MCF 10A (cell line): Measurements from ENCODE around the gene CBX7. TPM values are rescaled to one million over a fixed set of nuclear protein-coding genes. Genes with fewer than 3 reads are reported as not detected.
"Not testable (repeated sequence)": the region's sequence is repeated elsewhere in the genome, so short reads cannot be mapped to it uniquely, and the experiment has no call there.

Experiments used
- BruUV-seq: library from RNA; stranded (reverse); fragments of 400-500 nt; replicated peaks from 2 replicates; lab custom pipeline; 2021; lab: Mats Ljungman, UMichigan
- CTCF ChIA-PET: fragments of 300-600 bp; sonication (Branson Sonifier 250); formaldehyde crosslinking; extraction: SDS; loops from one replicate; lab custom pipeline; 2021; ENCODE audit warnings: antibody characterized with exemption, inconsistent platforms; lab: Yijun Ruan, JAX
- POLR2A ChIA-PET: fragments of 300-600, 350-650 bp; sonication (Branson Sonifier 250); formaldehyde crosslinking; extraction: SDS; loops from one replicate; lab custom pipeline; 2020; ENCODE audit warnings: antibody characterized with exemption, inconsistent platforms; lab: Yijun Ruan, JAX
- DNase-seq: peaks from one replicate; pipeline ENCODE4 v3.0.0-alpha.2; 2018; ENCODE audit not compliant: unreplicated experiment
- H3K27ac Mint-ChIP-seq: one replicate; pipeline ENCODE4 v1.8.0; 2022; ENCODE audit warnings: mild to moderate bottlenecking, low read depth, mixed read lengths; ENCODE audit not compliant: unreplicated experiment
- H3K27me3 Mint-ChIP-seq: one replicate; pipeline ENCODE4 v1.8.0; 2022; ENCODE audit warnings: mixed read lengths; ENCODE audit not compliant: insufficient read depth, unreplicated experiment
- H3K36me3 Mint-ChIP-seq: one replicate; pipeline ENCODE4 v1.8.0; 2022; ENCODE audit warnings: mild to moderate bottlenecking, moderate library complexity, mixed read lengths; ENCODE audit not compliant: insufficient read depth, unreplicated experiment
- H3K4me1 Mint-ChIP-seq: one replicate; pipeline ENCODE4 v1.8.0; 2022; ENCODE audit warnings: mixed read lengths; ENCODE audit not compliant: insufficient read depth, unreplicated experiment
- H3K4me3 Mint-ChIP-seq: one replicate; pipeline ENCODE4 v1.8.0; 2022; ENCODE audit warnings: mild to moderate bottlenecking, moderate library complexity, mixed read lengths; ENCODE audit not compliant: unreplicated experiment
- H3K9me3 Mint-ChIP-seq: one replicate; pipeline ENCODE4 v1.8.0; 2022; ENCODE audit warnings: mixed read lengths; ENCODE audit not compliant: unreplicated experiment
- CTCF ChIP-seq: fragments of 200-600 bp; IDR thresholded peaks from one replicate; pipeline ENCODE4 v1.8.0; 2022; ENCODE audit warnings: antibody characterized with exemption, mild to moderate bottlenecking; ENCODE audit not compliant: unreplicated experiment
- intact Hi-C: fragments of 100-400 bp; cut with micrococcal nuclease; formaldehyde crosslinking; loops from 2 replicates; pipeline ENCODE4 v1.14.1; 2022
- total RNA-seq: library from RNA; stranded (reverse); gene quantifications from 2 replicates; pipeline ENCODE4 v1.2.3, GENCODE V29; 2022

Gene CBX7
- total RNA-seq, 1 experiment from 2014 or later: 5.3 TPM

- DNase-seq: no peak
- no peak overlapping the region for H3K27ac Mint-ChIP-seq
- no peaks in the 10 kb centered on the region for H3K9me3 Mint-ChIP-seq
- no peak overlapping the region for H3K4me3 Mint-ChIP-seq
- H3K4me1 Mint-ChIP-seq: peaks cover 7% of the 10 kb centered on the region
- TF ChIP-seq CTCF: no peak
- H3K36me3 Mint-ChIP-seq: no peaks in the 10 kb centered on the region
- no peaks in the 10 kb centered on the region for H3K27me3 Mint-ChIP-seq
- intact Hi-C loops: no loop called here
- ChIA-PET POLR2A (interaction anchor here (0.7 to 2.3 kb wide), 2 partner anchors 152 to 526 kb away, joined by 3 to 21 read pairs; partner anchors contain the start of gene RPL3), CTCF (interaction anchor here (11.9 kb wide), 1 partner anchor 148 kb away, joined by 256 read pairs; the partner anchor contains the start of gene RPL3)
- no TSS peak for BruUV-seq
These were observed 14.1 kb upstream of the CBX7 start for GRCh38 chr22:39166547-39166946.

- intact Hi-C loops, H3K4me1 Mint-ChIP-seq, H3K9me3 Mint-ChIP-seq, H3K4me3 Mint-ChIP-seq, H3K36me3 Mint-ChIP-seq, H3K27ac Mint-ChIP-seq, DNase-seq, BruUV-seq: not testable (repeated sequence)
- POLR2A ChIA-PET: interaction anchor here (1.6 to 2.2 kb wide), 2 partner anchors 163 to 164 kb away, joined by 3 to 12 read pairs; partner anchors contain the start of gene RPL3
- peaks cover 36% of the 10 kb centered on the region for H3K27me3 Mint-ChIP-seq
- CTCF ChIA-PET: interaction anchor here (1.0 to 1.6 kb wide), 2 partner anchors 9 to 160 kb away, joined by 3 read pairs; no protein-coding TSS in a partner anchor
These were observed 3.6 kb upstream of the CBX7 start for GRCh38 chr22:39156093-39156492.

- Mint-ChIP-seq H3K4me1 (no peaks in the 10 kb centered on the region), H3K9me3 (no peaks in the 10 kb centered on the region), H3K4me3 (no peak overlapping the region), H3K36me3 (no peaks in the 10 kb centered on the region), H3K27me3 (peaks cover 36% of the 10 kb centered on the region), H3K27ac (no peak overlapping the region)
- TF ChIP-seq CTCF: no peak
- no peak for DNase-seq
- ChIA-PET POLR2A (interaction anchor here (1.6 to 2.2 kb wide), 2 partner anchors 163 to 164 kb away, joined by 3 to 12 read pairs; partner anchors contain the start of gene RPL3), CTCF (interaction anchor here (0.6 to 2.1 kb wide), 4 partner anchors 15 to 161 kb away, joined by 3 to 5 read pairs (median 5); no protein-coding TSS in a partner anchor)
- intact Hi-C loops: no loop called here
- no TSS peak for BruUV-seq
These were observed 2.9 kb upstream of the CBX7 start for GRCh38 chr22:39155421-39155820.

GRCh38 chr22:39153220-39153717 is 789 bp upstream of the CBX7 start:
- no TSS peak for BruUV-seq
- no peak for DNase-seq
- Mint-ChIP-seq H3K4me3 (peak overlapping the region; percentile 72), H3K27ac (no peak overlapping the region), H3K36me3 (no peaks in the 10 kb centered on the region), H3K27me3 (peaks cover 36% of the 10 kb centered on the region), H3K4me1 (no peaks in the 10 kb centered on the region), H3K9me3 (no peaks in the 10 kb centered on the region)
- TF ChIP-seq CTCF: no peak
- intact Hi-C loops: loop anchor here (2.0 kb wide), 1 partner anchor 246 kb away; the partner anchor contains the start of gene TAB1
- ChIA-PET CTCF (interaction anchor here (0.6 to 2.1 kb wide), 4 partner anchors 17 to 884 kb away, joined by 3 to 5 read pairs (median 4); no protein-coding TSS in a partner anchor), POLR2A (interaction anchor here (0.6 to 6.1 kb wide), 4 partner anchors 86 to 412 kb away, joined by 3 to 64 read pairs (median 4); partner anchors contain the start of gene RPL3)
